Heart right ventricle (tissue), 16 donors: Measurements from ENCODE around the gene ZBED6. TPM values are rescaled to one million over a fixed set of nuclear protein-coding genes. Genes with fewer than 3 reads are reported as not detected.
A peak's percentile ranks its signal among the peaks of the same experiment; 100 is the strongest.

Source experiments
- ATAC-seq, 8 donors: fragments of 200-7000 bp; cut with Tn5 transposase; one replicate each; pipeline ENCODE4 v1.9.1; 2020; ENCODE audit warnings: mild to moderate bottlenecking in 8 of 8, moderate library complexity in 8 of 8, moderate number of reproducible peaks in 1 of 8
- DNase-seq, 2 donors: peaks; one replicate each; pipeline ENCODE4 v3.0.0-alpha.2; 2020
- H3K27ac ChIP-seq, 10 donors: fragments of 200-600 bp; sonication (generic) in 2 of 10; one replicate each; pipeline versions ENCODE4 v1.5.0 to v1.8.0; 2020 to 2022; ENCODE audit warnings: mild to moderate bottlenecking in 3 of 10
- H3K27me3 ChIP-seq, 7 donors: fragments of 200-600 bp; one replicate each; pipeline ENCODE4 v1.8.0; 2021 to 2022; ENCODE audit warnings: mild to moderate bottlenecking in 2 of 7
- H3K36me3 ChIP-seq, 9 donors: fragments of 200-600 bp; sonication (generic) in 1 of 9; one replicate each; pipeline versions ENCODE4 v1.5.0 to v1.8.0; 2020 to 2022; ENCODE audit warnings: mild to moderate bottlenecking in 2 of 9
- H3K4me1 ChIP-seq, 9 donors: fragments of 200-600 bp; sonication (generic) in 1 of 9; one replicate each; pipeline versions ENCODE4 v1.5.0 to v1.8.0; 2020 to 2022; ENCODE audit warnings: mild to moderate bottlenecking in 4 of 9
- H3K4me3 ChIP-seq, 10 donors: fragments of 200-600 bp; sonication (generic) in 2 of 10; one replicate each; pipeline versions ENCODE4 v1.5.0 to v1.8.0; 2020 to 2022; ENCODE audit warnings: mild to moderate bottlenecking in 7 of 10, moderate library complexity in 2 of 10
- H3K9me3 ChIP-seq, 11 donors: fragments of 200-600 bp in 10 of 11; sonication (generic) in 2 of 11; one replicate each; pipeline versions ENCODE4 v1.5.0 to v1.8.0; 2013 to 2022; ENCODE audit warnings: mild to moderate bottlenecking in 2 of 11, control low read depth in 1 of 11, moderate library complexity in 1 of 11
- CTCF ChIP-seq, 9 donors: fragments of 200-600 bp; sonication (generic) in 2 of 9; IDR thresholded peaks; one replicate each; pipeline versions ENCODE4 v1.5.0 to v1.8.0; 2021 to 2022; ENCODE audit warnings: antibody characterized with exemption in 9 of 9, mild to moderate bottlenecking in 5 of 9, moderate library complexity in 1 of 9
- WGBS, 2 donors: extraction: QIAGEN DNeasy Blood & Tissue Kit; methylation state at CpG; one replicate each; pipeline ENCODE4 v1.1.7; 2013; ENCODE audit warnings: inconsistent platforms in 1 of 2; 5-methylcytosine and 5-hydroxymethylcytosine counted together
- intact Hi-C, 10 donors: fragments of 100-400 bp; cut with DNase I; formaldehyde crosslinking; loops; one replicate each; pipeline versions ENCODE4 v1.11.1 to v1.14.2; 2022
- polyA plus RNA-seq, 2 donors: library from polyadenylated mRNA; stranded (reverse); fragments of 200-250 nt; gene quantifications; one replicate each; pipeline ENCODE4 v1.2.3, GENCODE V29; 2013
- total RNA-seq, 10 donors: library from RNA; stranded (reverse); fragmentation: NEBNext Ultra II Directional in 3 of 10; extraction: Animal tissue kit (Norgen Biotek cat#: 25700) in 3 of 10; gene quantifications; one replicate each; pipeline versions ENCODE4 v1.2.1 to v1.2.4, GENCODE V29; 2021 to 2023
- donor health status: Arrhythmogenic right ventricular cardiomyopathy.
- donor health status: ischemic (EF 13 %, LVEDD 7.1; RV severe dilation, severe dysfunction).
- donor health status: healthy with polysubstance abuse.
- donor health status: DM: no; HTN: yes; CAD: no.
- donor health status: DM: no; HTN: no; CAD: no.
- donor health status: ischemic (EF 25% LVEDD 6.9; RV normal size, moderate dysfunction).
- donor health status: ischemic (EF 25% LVEDD 5.7; RV mildly dilated, moderate dysfunction).
- donor health status: healthy.
- donor health status: DM: yes; HTN: yes; CAD: no.
- donor health status: Ischemic cardiomyopathy.
- donor health status: ischemic (EF 35%, LVEDD 5.7; RV mildly dilated, moderate dysfunction).
- donor health status: nonischemic (EF 11% LVEDD 7.7; RV severe dilation, severe dysfunction).
- donor health status: DM: yes; HTN: yes; CAD: no.
- donor health status: PGD.
- donor health status: ischemic (EF 29% LVEDD 5.4; RV normal size, mild dysfunction).
- donor health status: nonischemic (EF 23%, LVEDD 6.1; RV moderate dilation, normal function).

Gene ZBED6
- total and polyA plus RNA-seq, 12 donors: 0.51 to 19.4 (median 12.6) TPM

DNA sequence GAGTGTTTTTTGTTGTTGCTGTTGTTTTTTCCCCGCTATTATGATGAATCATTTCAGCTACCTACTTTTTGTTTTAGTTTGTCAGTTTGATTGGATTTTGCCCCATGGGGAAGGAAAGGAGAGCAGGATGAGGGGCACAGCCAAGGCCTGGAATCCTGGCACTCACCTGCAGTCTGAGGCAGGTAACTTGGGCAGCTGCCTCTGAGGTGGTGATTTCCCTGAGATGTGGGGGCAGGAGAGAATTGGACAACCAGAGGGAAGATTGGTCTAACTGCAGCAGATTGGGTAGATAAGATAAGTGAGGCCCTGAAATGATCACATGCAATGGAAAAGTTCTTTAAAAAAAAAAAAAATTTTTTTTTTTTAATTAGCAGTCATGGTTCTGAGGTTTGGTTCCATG, 31.9 kb upstream of the ZBED6 start:
- Histone ChIP-seq H3K27me3 (no peaks in the 10 kb centered on the region), H3K4me3 (no peak overlapping the region), H3K27ac (peak overlapping the region in 1 of 10 donors; percentile 88), H3K9me3 (no peaks in the 10 kb centered on the region), H3K36me3 (no peaks in the 10 kb centered on the region), H3K4me1 (peaks cover 0 to 9% (median 0%) of the 10 kb centered on the region in 9 donors)
- DNase-seq: no peak
- 85 to 95% methylated on average over 1 of the region's 1 CpG for WGBS, 2 donors
- intact Hi-C loops: no loop called here
- TF ChIP-seq CTCF (IDR thresholded peaks at IDR 0.05): no peak
- ATAC-seq: no peak

GRCh38 chr1:203764105-203765028, 31.1 kb upstream of the ZBED6 start:
- ATAC-seq (no peak), DNase-seq (no peak)
- peak overlapping the region in 1 of 10 donors; percentile 88 for H3K27ac ChIP-seq
- no peaks in the 10 kb centered on the region for H3K36me3 ChIP-seq
- peaks cover 0 to 17% (median 3%) of the 10 kb centered on the region in 9 donors for H3K4me1 ChIP-seq
- TF ChIP-seq CTCF (IDR thresholded peaks at IDR 0.05): no peak
- 87 to 93% methylated on average over 3 of the region's 3 CpGs for WGBS, 2 donors
- H3K4me3 ChIP-seq: no peak overlapping the region
- intact Hi-C loops: no loop called here
- H3K27me3 ChIP-seq: no peaks in the 10 kb centered on the region
- no peaks in the 10 kb centered on the region for H3K9me3 ChIP-seq

- TF ChIP-seq CTCF (IDR thresholded peaks at IDR 0.05): no peak
- Histone ChIP-seq H3K36me3 (no peaks in the 10 kb centered on the region), H3K4me1 (peaks cover 0 to 24% (median 6%) of the 10 kb centered on the region in 9 donors), H3K4me3 (peak within 1 kb of the TSS in 1 of 10 donors; percentile 46), H3K27ac (peak within 1 kb of the TSS in 1 of 10 donors; percentile 88), H3K27me3 (no peaks in the 10 kb centered on the region), H3K9me3 (no peaks in the 10 kb centered on the region)
- DNase-seq (no peak), ATAC-seq (peak in 2 of 8 donors; percentile 21 to 37)
- 68 to 70% methylated on average over 16 of the region's 16 CpGs for WGBS, 2 donors
- intact Hi-C loops: no loop called here
Measured at GRCh38 chr1:203765029-203765837, 30.2 kb upstream of the ZBED6 start, which contains the start of gene LAX1. LAX1 (plus strand) TSS chr1:203765183; CDS start chr1:203765566, 383 bp downstream.

- intact Hi-C loops: no loop called here
- 82 to 84% methylated on average over 6 of the region's 6 CpGs for WGBS, 2 donors
- H3K27me3 ChIP-seq: no peaks in the 10 kb centered on the region
- no peak for DNase-seq
- ATAC-seq: no peak
- H3K4me1 ChIP-seq: peaks cover 0 to 25% (median 6%) of the 10 kb centered on the region in 9 donors
- no peak overlapping the region for H3K4me3 ChIP-seq
- H3K36me3 ChIP-seq: no peaks in the 10 kb centered on the region
- H3K27ac ChIP-seq: no peak overlapping the region
- no peaks in the 10 kb centered on the region for H3K9me3 ChIP-seq
- TF ChIP-seq CTCF (IDR thresholded peaks at IDR 0.05): no peak
Measured at GRCh38 chr1:203768256-203768655, 27.2 kb upstream of the ZBED6 start.
